ENCODE measurements around the gene HERPUD2. TPM values are rescaled to one million over a fixed set of nuclear protein-coding genes. Genes with fewer than 3 reads are reported as not detected.
"Not testable (repeated sequence)": the region's sequence is repeated elsewhere in the genome, so short reads cannot be mapped to it uniquely, and the experiment has no call there.

The HERPUD2 gene
- total and polyA plus RNA-seq, 5 experiments from 2014 or later = 58.7 to 78.2 (median 72.8) TPM

- H3K4me3 Mint-ChIP-seq, DNase-seq, ATAC-seq, H3K27me3 Mint-ChIP-seq, POLR2A ChIA-PET: not testable (repeated sequence)
- Mint-ChIP-seq H3K27ac (peak overlapping the region in 2 of 10 donors; percentile 16 to 68), H3K4me1 (peaks cover 16 to 39% (median 34%) of the 10 kb centered on the region in 4 donors), H3K36me3 (peaks cover 6 to 63% (median 57%) of the 10 kb centered on the region in 3 donors), H3K9me3 (peaks cover 0 to 12% (median 3%) of the 10 kb centered on the region in 9 donors)
Measured at GRCh38 chr7:35660411-35660810, 34.5 kb downstream of the HERPUD2 start.

DNA sequence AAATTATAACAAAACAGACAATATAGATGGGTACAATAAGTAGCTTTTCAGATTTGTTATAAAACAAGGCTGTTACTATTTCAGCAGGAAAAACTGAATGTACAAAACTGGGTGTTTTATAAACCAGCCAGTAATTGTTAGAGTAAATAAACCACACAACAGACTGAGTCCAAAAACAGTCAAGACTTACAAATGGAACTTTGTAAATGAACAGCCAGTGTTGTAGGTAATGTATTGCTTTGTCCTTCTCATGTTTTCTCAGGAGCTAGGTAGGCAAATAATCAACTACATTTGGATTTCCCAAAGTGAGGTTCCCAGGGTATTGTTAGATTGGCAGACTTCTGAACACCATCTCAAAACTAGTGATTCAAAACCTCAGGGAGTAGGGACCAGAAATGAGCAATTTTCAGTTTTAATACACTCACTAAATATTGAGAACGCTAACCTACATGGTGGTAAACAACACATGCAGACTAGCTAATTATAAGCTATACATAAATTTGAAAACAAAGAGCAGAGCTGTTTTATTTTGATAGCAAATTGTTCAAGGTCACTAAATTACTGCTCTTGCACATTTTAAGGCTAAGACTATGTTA, 36.2 kb downstream of the HERPUD2 start:
- ATAC-seq (no peak), DNase-seq (no peak)
- Mint-ChIP-seq H3K4me1 (peaks cover 24 to 52% (median 44%) of the 10 kb centered on the region in 4 donors), H3K4me3 (no peak overlapping the region), H3K36me3 (peaks cover 17 to 63% (median 55%) of the 10 kb centered on the region in 3 donors), H3K27me3 (no peaks in the 10 kb centered on the region), H3K9me3 (peaks cover 2 to 22% (median 10%) of the 10 kb centered on the region in 9 donors), H3K27ac (peak overlapping the region in 3 of 10 donors; percentile 26 to 70 (median 38))
- POLR2A ChIA-PET = no interaction called here

DNA sequence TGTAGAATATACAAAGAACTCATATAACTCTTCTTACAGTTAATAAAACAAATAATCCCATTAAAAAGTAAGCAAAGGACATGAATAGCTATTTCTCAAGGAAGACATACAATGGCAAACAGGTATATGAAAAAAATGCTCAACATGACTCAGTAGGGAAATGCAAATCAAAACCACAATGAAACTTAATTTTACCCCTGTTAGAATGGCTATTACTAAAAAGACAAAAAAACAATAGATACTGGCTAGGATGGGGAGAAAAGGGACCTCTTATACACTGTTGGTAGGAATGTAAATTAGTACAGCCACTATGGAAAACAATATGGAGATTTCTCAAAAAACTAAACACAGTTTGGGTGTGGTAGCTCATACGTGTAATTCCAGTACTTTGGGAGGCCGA, 37.8 kb downstream of the HERPUD2 start:
- Mint-ChIP-seq H3K27ac (peak overlapping the region in 3 of 10 donors; percentile 1 to 52 (median 33)), H3K9me3 (peaks cover 9 to 32% (median 19%) of the 10 kb centered on the region in 9 donors), H3K4me1 (peaks cover 27 to 68% (median 56%) of the 10 kb centered on the region in 4 donors), H3K27me3 (no peaks in the 10 kb centered on the region), H3K36me3 (peaks cover 33 to 70% (median 66%) of the 10 kb centered on the region in 3 donors), H3K4me3 (peak overlapping the region in 2 of 10 donors; percentile 7 to 26)
- POLR2A ChIA-PET = interaction anchor here (0.7 to 1.8 kb wide), 2 partner anchors 25 to 37 kb away, joined by 4 read pairs; partner anchors contain the start of gene HERPUD2
- ATAC-seq (no peak), DNase-seq (no peak)

- Mint-ChIP-seq H3K4me3 (peak overlapping the region in 3 of 10 donors; percentile 4 to 38 (median 27)), H3K4me1 (peaks cover 37 to 83% (median 75%) of the 10 kb centered on the region in 4 donors), H3K27ac (peak overlapping the region in 1 of 10 donors; percentile 93), H3K9me3 (peaks cover 10 to 37% (median 21%) of the 10 kb centered on the region in 9 donors), H3K36me3 (peaks cover 39 to 78% (median 68%) of the 10 kb centered on the region in 3 donors)
- POLR2A ChIA-PET, H3K27me3 Mint-ChIP-seq, ATAC-seq, DNase-seq: not testable (repeated sequence)
Measured at GRCh38 chr7:35654558-35654957, 40.4 kb downstream of the HERPUD2 start.

- POLR2A ChIA-PET = no interaction called here
- Mint-ChIP-seq H3K4me3 (peak overlapping the region; percentile 50 to 82 (median 66)), H3K27ac (peak overlapping the region; percentile 48 to 94 (median 76)), H3K36me3 (peaks cover 35 to 74% (median 67%) of the 10 kb centered on the region in 3 donors), H3K27me3 (no peaks in the 10 kb centered on the region), H3K9me3 (peaks cover 10 to 37% (median 21%) of the 10 kb centered on the region in 9 donors), H3K4me1 (peaks cover 47 to 90% (median 85%) of the 10 kb centered on the region in 4 donors)
- peak in 4 of 10 donors; percentile 7 to 47 (median 34) for DNase-seq
- ATAC-seq = peak in 1 of 2 donors; percentile 41
Measured at GRCh38 chr7:35652124-35652523, 42.8 kb downstream of the HERPUD2 start.

- Mint-ChIP-seq H3K27ac (peak overlapping the region in 5 of 10 donors; percentile 42 to 93 (median 63)), H3K4me3 (peak overlapping the region in 1 of 10 donors; percentile 35), H3K36me3 (peaks cover 35 to 63% (median 55%) of the 10 kb centered on the region in 3 donors), H3K9me3 (peaks cover 8 to 37% (median 21%) of the 10 kb centered on the region in 9 donors), H3K4me1 (peaks cover 51 to 93% (median 90%) of the 10 kb centered on the region in 4 donors), H3K27me3 (no peaks in the 10 kb centered on the region)
- no peak for DNase-seq
- POLR2A ChIA-PET = interaction anchor here (1.2 kb wide), 1 partner anchor 44 kb away, joined by 4 read pairs; the partner anchor contains the start of gene HERPUD2
- ATAC-seq = no peak
Measured at GRCh38 chr7:35650751-35651150, 44.2 kb downstream of the HERPUD2 start.

DNA sequence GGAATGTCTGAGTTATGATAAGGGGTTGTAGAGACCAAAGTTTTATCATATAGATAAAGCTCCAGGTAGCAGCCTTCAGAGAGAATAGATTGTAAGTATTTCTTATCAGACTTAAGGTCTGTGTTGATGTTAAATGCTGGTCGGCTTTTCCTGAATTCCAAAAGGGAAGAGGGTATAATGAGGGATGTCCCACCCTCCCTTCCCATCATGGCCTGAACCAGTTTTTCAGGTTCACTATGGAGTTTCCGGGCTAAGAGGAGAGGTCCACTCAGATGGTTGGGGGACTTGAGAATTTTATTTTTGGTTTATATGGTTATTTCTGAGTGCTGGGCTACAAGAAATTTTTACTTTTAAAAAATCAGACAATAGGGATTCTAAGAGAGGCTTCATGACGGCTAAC, 45.2 kb downstream of the HERPUD2 start:
- Mint-ChIP-seq H3K36me3 (peaks cover 29 to 53% (median 46%) of the 10 kb centered on the region in 3 donors), H3K27ac (peak overlapping the region in 7 of 10 donors; percentile 22 to 80 (median 57)), H3K9me3 (peaks cover 7 to 29% (median 19%) of the 10 kb centered on the region in 9 donors), H3K27me3 (no peaks in the 10 kb centered on the region), H3K4me3 (peak overlapping the region in 4 of 10 donors; percentile 8 to 39 (median 18)), H3K4me1 (peaks cover 45 to 89% (median 85%) of the 10 kb centered on the region in 4 donors)
- no peak for DNase-seq
- no peak for ATAC-seq
- POLR2A ChIA-PET = interaction anchor here (1.2 kb wide), 1 partner anchor 45 kb away, joined by 4 read pairs; the partner anchor contains the start of gene HERPUD2

DNA sequence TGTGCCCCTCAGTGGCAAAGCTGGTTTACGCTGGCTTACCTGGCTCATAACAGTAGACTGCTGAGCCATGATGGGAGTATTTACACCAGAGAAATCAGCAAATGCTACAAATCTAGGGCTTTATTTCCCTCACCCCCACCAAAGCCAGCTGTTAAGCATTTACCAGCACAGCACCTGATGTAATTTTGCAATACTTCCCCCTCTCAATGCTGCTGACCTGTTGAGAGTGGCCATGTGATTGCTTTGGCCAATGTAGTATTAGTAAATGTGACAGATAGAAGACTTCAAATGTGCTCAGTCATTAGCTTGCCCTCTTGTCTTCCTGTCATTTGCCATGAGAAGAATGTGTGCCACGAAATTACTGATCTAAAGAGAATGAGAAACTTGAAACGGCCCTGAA, 46.6 kb downstream of the HERPUD2 start:
- peak overlapping the region in 5 of 10 donors; percentile 1 to 83 (median 53) for H3K27ac Mint-ChIP-seq
- peaks cover 3 to 18% (median 11%) of the 10 kb centered on the region in 9 donors for H3K9me3 Mint-ChIP-seq
- H3K36me3 Mint-ChIP-seq = peaks cover 18 to 47% (median 36%) of the 10 kb centered on the region in 3 donors
- peak overlapping the region in 2 of 10 donors; percentile 24 to 29 for H3K4me3 Mint-ChIP-seq
- ATAC-seq = no peak
- POLR2A ChIA-PET = no interaction called here
- H3K4me1 Mint-ChIP-seq = peaks cover 39 to 86% (median 81%) of the 10 kb centered on the region in 4 donors
- H3K27me3 Mint-ChIP-seq = no peaks in the 10 kb centered on the region
- DNase-seq = no peak

- Mint-ChIP-seq H3K4me3 (peak overlapping the region in 9 of 10 donors; percentile 4 to 58 (median 45)), H3K4me1 (peaks cover 41 to 86% (median 81%) of the 10 kb centered on the region in 4 donors), H3K27me3 (no peaks in the 10 kb centered on the region), H3K36me3 (peaks cover 6 to 45% (median 25%) of the 10 kb centered on the region in 3 donors), H3K27ac (peak overlapping the region; percentile 27 to 86 (median 70)), H3K9me3 (peaks cover under 1 to 6% (median 2%) of the 10 kb centered on the region in 9 donors)
- no peak for DNase-seq
- no peak for ATAC-seq
- POLR2A ChIA-PET = interaction anchor here (1.5 kb wide), 1 partner anchor 154 kb away, joined by 4 read pairs; the partner anchor contains the start of gene SEPTIN7
Measured at GRCh38 chr7:35647171-35647574, 47.8 kb downstream of the HERPUD2 start.

DNA sequence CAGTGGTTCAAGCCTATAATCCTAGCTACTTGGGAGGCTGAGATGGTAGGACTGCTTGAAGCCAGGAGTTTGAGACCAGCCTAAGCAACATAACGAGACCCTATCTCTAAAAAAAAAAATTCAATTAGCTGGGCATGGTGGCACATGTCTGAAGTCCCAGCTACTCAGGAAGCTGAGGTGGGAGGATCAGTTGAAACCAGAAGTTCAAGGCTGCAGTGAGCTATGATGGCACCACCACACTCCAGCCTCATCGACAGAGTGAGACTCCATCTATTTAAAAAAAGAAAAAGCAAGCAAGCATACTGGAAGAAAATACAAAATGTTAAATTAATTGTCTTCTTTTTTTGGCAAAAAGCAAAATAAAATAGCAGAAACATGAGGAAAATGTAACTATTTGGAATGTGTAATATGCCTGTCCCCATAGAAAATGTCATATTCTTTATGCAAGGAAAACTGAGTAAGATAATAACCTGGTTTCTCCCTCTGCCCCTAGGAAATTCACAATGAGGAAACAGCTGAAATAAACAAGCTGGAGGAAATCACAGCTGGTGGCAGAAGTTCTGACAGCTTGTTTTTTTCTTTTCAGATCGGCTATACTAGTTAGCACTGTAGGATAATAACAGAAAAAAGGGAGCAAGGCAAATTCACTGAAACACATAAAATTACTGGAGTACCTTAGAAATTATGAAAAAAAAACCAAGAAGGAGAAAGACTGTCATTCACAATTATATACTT, 48.5 kb downstream of the HERPUD2 start:
- peaks cover 0 to under 1% (median 0%) of the 10 kb centered on the region in 9 donors for H3K9me3 Mint-ChIP-seq
- H3K36me3 Mint-ChIP-seq = peaks cover 4 to 43% (median 23%) of the 10 kb centered on the region in 3 donors
- DNase-seq (no peak), ATAC-seq (peak; percentile 59 to 63)
- peak overlapping the region; percentile 27 to 86 (median 60) for H3K27ac Mint-ChIP-seq
- POLR2A ChIA-PET = interaction anchor here (1.5 kb wide), 1 partner anchor 154 kb away, joined by 4 read pairs; the partner anchor contains the start of gene SEPTIN7
- H3K27me3 Mint-ChIP-seq = no peaks in the 10 kb centered on the region
- peak overlapping the region; percentile 12 to 68 (median 38) for H3K4me3 Mint-ChIP-seq
- H3K4me1 Mint-ChIP-seq = peaks cover 45 to 86% (median 81%) of the 10 kb centered on the region in 4 donors

DNA sequence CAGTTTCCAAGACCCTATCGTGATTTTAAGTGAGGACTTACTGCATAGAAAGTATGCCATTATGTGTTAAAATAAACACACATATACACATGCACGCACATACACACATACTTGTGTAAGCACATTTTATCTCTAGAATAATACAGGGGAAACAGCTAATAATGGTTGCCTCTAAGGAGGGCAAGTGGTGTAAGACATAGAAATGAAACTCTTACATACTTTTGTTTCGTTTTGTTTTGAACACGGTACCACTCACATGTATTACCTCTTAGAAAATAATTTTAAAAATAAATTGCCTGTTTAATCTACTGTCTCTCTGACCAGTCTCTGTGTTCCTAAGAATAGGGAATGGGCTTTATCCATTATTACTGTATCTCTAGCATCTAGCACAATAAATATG, 49.2 kb downstream of the HERPUD2 start:
- POLR2A ChIA-PET = interaction anchor here (1.5 kb wide), 1 partner anchor 155 kb away, joined by 4 read pairs; the partner anchor contains the start of gene SEPTIN7
- no peak for ATAC-seq
- peaks cover 42 to 82% (median 76%) of the 10 kb centered on the region in 4 donors for H3K4me1 Mint-ChIP-seq

More for the DNA sequence above, 49.2 kb downstream of the HERPUD2 start:
- no peak for DNase-seq
- H3K9me3 Mint-ChIP-seq = no peaks in the 10 kb centered on the region
- peak overlapping the region in 1 of 10 donors; percentile 14 for H3K27ac Mint-ChIP-seq
- peaks cover 0 to 37% (median 16%) of the 10 kb centered on the region in 3 donors for H3K36me3 Mint-ChIP-seq
- H3K4me3 Mint-ChIP-seq = no peak overlapping the region
- no peaks in the 10 kb centered on the region for H3K27me3 Mint-ChIP-seq
